Measurements from ENCODE around the gene CNDP1.

DNA sequence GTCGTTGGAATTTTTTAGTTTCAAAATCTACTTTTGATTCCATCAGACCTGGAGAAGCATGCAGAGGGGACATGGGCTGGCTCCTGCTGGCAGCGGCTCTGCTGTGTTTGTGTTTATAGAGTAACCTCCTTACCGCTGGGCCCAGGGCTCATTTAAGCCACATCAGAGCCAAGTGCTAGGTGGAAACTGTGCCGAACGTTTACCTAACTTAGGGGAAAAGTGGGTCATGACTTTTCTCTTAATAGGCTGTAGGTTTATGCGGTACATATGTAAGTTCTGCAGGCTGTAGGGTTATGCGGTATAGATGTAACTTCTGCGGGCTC is 20.5 kb upstream of the CNDP1 start:
- TF ChIP-seq POLR2AphosphoS5 (IDR thresholded peaks at IDR 0.05; ENCODE audit: borderline replicate concordance, low read depth, low read length) (no peak), EZH2 (IDR thresholded peaks at IDR 0.05) (no peak), FOXP2 (optimal IDR thresholded peaks at IDR 0.05; ENCODE audit: control extremely low read depth, extremely low read length, insufficient read depth) (no peak)

Measured in SK-N-MC (cell line).